ENCODE results near the gene HOXA9.
A peak's percentile ranks its signal among the peaks of the same experiment; 100 is the strongest.

HOXA9 gene

GRCh38 chr7:27166531-27167505 is 1.5 kb upstream of the HOXA9 start:
- DNase-seq: no peak

GRCh38 chr7:27165996-27166530 is 726 bp upstream of the HOXA9 start:
- DNase-seq: no peak

- no peak for DNase-seq
Observed at GRCh38 chr7:27164367-27165088, 809 bp downstream of the HOXA9 start.

- DNase-seq: no peak
Observed at GRCh38 chr7:27164045-27164366, 1.3 kb downstream of the HOXA9 start.

- DNase-seq: no peak
Observed at GRCh38 chr7:27163288-27164044, 1.9 kb downstream of the HOXA9 start.

- DNase-seq: no peak
Observed at GRCh38 chr7:27162561-27163287, 2.6 kb downstream of the HOXA9 start.

- DNase-seq: no peak
Observed at GRCh38 chr7:27161721-27162560, 3.4 kb downstream of the HOXA9 start.

GRCh38 chr7:27161214-27161720 is 4.1 kb downstream of the HOXA9 start:
- peak in 1 of 58 donors; percentile 18 for DNase-seq

- peak in 57 of 58 donors; percentile 11 to 89 (median 60) for DNase-seq
Observed at GRCh38 chr7:27160546-27161213, 4.7 kb downstream of the HOXA9 start.

- DNase-seq: no peak
Observed at GRCh38 chr7:27160145-27160545, 5.2 kb downstream of the HOXA9 start.

GRCh38 chr7:27159266-27160144 is 5.8 kb downstream of the HOXA9 start:
- no peak for DNase-seq

- no peak for DNase-seq
Observed at GRCh38 chr7:27158436-27159265, 6.7 kb downstream of the HOXA9 start.

GRCh38 chr7:27157702-27158431 is 7.5 kb downstream of the HOXA9 start:
- no peak for DNase-seq

GRCh38 chr7:27156916-27157701 is 8.2 kb downstream of the HOXA9 start:
- DNase-seq: no peak

GRCh38 chr7:27156508-27156898 is 8.8 kb downstream of the HOXA9 start, which contains the start of gene HOXA7:
Gene HOXA7, minus strand, starts transcription at chr7:27156675. Its CDS starts 130 bp downstream, at chr7:27156545.
- no peak for DNase-seq

All from anterior cingulate cortex (tissue), 58 donors.